ENCODE results near the gene ZNFX1.

DNA sequence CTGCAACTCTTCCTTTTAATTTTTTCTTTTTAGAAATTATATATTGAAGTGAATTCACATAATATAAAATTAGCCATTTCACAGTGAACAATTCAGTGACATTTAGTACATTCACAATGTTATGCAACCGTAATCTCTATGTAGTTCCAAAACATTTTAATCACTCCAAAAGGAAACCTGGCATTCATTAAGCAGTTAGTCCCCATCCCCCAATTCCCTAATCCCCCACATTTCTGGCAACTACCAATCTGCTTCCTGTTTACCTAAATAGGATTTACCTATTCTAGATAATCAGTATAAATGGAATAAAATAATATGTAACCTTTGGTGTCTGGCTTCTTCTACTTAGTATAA, 67.1 kb downstream of the ZNFX1 start:
- TF ChIP-seq, protein P1, sequence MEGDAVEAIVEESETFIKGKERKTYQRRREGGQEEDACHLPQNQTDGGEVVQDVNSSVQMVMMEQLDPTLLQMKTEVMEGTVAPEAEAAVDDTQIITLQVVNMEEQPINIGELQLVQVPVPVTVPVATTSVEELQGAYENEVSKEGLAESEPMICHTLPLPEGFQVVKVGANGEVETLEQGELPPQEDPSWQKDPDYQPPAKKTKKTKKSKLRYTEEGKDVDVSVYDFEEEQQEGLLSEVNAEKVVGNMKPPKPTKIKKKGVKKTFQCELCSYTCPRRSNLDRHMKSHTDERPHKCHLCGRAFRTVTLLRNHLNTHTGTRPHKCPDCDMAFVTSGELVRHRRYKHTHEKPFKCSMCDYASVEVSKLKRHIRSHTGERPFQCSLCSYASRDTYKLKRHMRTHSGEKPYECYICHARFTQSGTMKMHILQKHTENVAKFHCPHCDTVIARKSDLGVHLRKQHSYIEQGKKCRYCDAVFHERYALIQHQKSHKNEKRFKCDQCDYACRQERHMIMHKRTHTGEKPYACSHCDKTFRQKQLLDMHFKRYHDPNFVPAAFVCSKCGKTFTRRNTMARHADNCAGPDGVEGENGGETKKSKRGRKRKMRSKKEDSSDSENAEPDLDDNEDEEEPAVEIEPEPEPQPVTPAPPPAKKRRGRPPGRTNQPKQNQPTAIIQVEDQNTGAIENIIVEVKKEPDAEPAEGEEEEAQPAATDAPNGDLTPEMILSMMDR (IDR thresholded peaks at IDR 0.05): no peak
- TF ChIP-seq POLR2A (IDR thresholded peaks at IDR 0.05) (no peak), POLR2AphosphoS5 (IDR thresholded peaks at IDR 0.05) (no peak), EP300 (IDR thresholded peaks at IDR 0.05) (no peak)
